Liver (tissue), 9 donors: ENCODE results near the gene ZNF205. TPM values are rescaled to one million over a fixed set of nuclear protein-coding genes. Genes with fewer than 3 reads are reported as not detected.

Experiments
- DNase-seq: peaks from one replicate; pipeline ENCODE4 v3.0.0-alpha.2; 2017; ENCODE audit warnings: low spot score
- H3K27ac ChIP-seq, 2 donors: one replicate each; pipeline ENCODE4 v1.7.0; 2013; ENCODE audit warnings: inconsistent platforms in 2 of 2, low read length in 2 of 2, control low read depth in 1 of 2, low read depth in 1 of 2, mild to moderate bottlenecking in 1 of 2
- H3K27me3 ChIP-seq, 4 donors: one replicate each; pipeline versions ENCODE4 v1.6.1 to v1.7.0; 2013; ENCODE audit warnings: low read length in 3 of 4, inconsistent platforms in 1 of 4, mild to moderate bottlenecking in 1 of 4, moderate library complexity in 1 of 4; ENCODE audit not compliant: control insufficient read depth in 4 of 4, insufficient read depth in 4 of 4
- H3K36me3 ChIP-seq, 4 donors: one replicate each; pipeline versions ENCODE4 v1.6.1 to v1.7.0; 2013; ENCODE audit warnings: low read length in 3 of 4, mild to moderate bottlenecking in 3 of 4, low read depth in 1 of 4, moderate library complexity in 1 of 4; ENCODE audit not compliant: control insufficient read depth in 4 of 4, insufficient read depth in 3 of 4
- H3K4me1 ChIP-seq, 4 donors: one replicate each; pipeline versions ENCODE4 v1.6.1 to v1.7.0; 2013; ENCODE audit warnings: low read length in 3 of 4, mild to moderate bottlenecking in 3 of 4, moderate library complexity in 1 of 4; ENCODE audit not compliant: control insufficient read depth in 4 of 4, insufficient read depth in 4 of 4
- H3K4me3 ChIP-seq, 3 donors: one replicate each; pipeline versions ENCODE4 v1.6.1 to v1.7.0; 2013; ENCODE audit warnings: low read length in 3 of 3, control low read depth in 1 of 3, low read depth in 1 of 3, mild to moderate bottlenecking in 1 of 3
- H3K9ac ChIP-seq, 2 donors: one replicate each; pipeline ENCODE4 v1.7.0; 2013; ENCODE audit warnings: low read length in 2 of 2, mild to moderate bottlenecking in 2 of 2, moderate library complexity in 2 of 2, control low read depth in 1 of 2, low read depth in 1 of 2
- H3K9me3 ChIP-seq, 4 donors: one replicate each; pipeline versions ENCODE4 v1.6.1 to v1.7.0; 2013; ENCODE audit warnings: low read length in 3 of 4; ENCODE audit not compliant: control insufficient read depth in 4 of 4
- ATF3 ChIP-seq: IDR thresholded peaks from 2 replicates; pipeline ENCODE4 v1.6.1; 2016; ENCODE audit warnings: antibody characterized with exemption
- CTCF ChIP-seq: fragments of 150-350 bp; IDR thresholded peaks from 2 replicates; pipeline ENCODE4 v1.5.1; 2017; ENCODE audit warnings: improper control_type of control experiment, low read depth, low read length; ENCODE audit not compliant: missing input control
- EGR1 ChIP-seq, 2 donors: IDR thresholded peaks; 2 replicates each; pipeline ENCODE4 v1.6.1; 2016 to 2018; ENCODE audit warnings: antibody characterized with exemption in 2 of 2, low read depth in 2 of 2
- FOXA1 ChIP-seq: IDR thresholded peaks from 2 replicates; pipeline ENCODE4 v1.6.1; 2016; ENCODE audit warnings: antibody characterized with exemption
- FOXA2 ChIP-seq: IDR thresholded peaks from 2 replicates; pipeline ENCODE4 v1.6.1; 2016; ENCODE audit warnings: antibody characterized with exemption
- GABPA ChIP-seq, 2 donors: IDR thresholded peaks in 1 of 2; conservative IDR thresholded peaks in 1 of 2; 2 replicates each; pipeline ENCODE4 v1.6.1; 2016; ENCODE audit warnings: antibody characterized with exemption in 2 of 2, mild to moderate bottlenecking in 1 of 2, moderate library complexity in 1 of 2
- HNF4A ChIP-seq, 2 donors: conservative IDR thresholded peaks; 2 replicates each; pipeline ENCODE4 v1.6.1; 2016; ENCODE audit warnings: antibody characterized with exemption in 2 of 2, mild to moderate bottlenecking in 2 of 2
- HNF4G ChIP-seq: IDR thresholded peaks from 2 replicates; pipeline ENCODE4 v1.6.1; 2016; ENCODE audit warnings: antibody characterized with exemption
- JUND ChIP-seq, 2 donors: IDR thresholded peaks; 2 replicates each; pipeline ENCODE4 v1.6.1; 2016; ENCODE audit warnings: antibody characterized with exemption in 2 of 2
- MAX ChIP-seq: IDR thresholded peaks from 2 replicates; pipeline ENCODE4 v1.6.1; 2016; ENCODE audit warnings: antibody characterized with exemption
- NR2F2 ChIP-seq: IDR thresholded peaks from 2 replicates; pipeline ENCODE4 v1.6.1; 2016; ENCODE audit warnings: antibody characterized with exemption
- RAD21 ChIP-seq, 2 donors: IDR thresholded peaks; 2 replicates each; pipeline ENCODE4 v1.6.1; 2016; ENCODE audit warnings: antibody characterized with exemption in 2 of 2, mild to moderate bottlenecking in 2 of 2
- RXRA ChIP-seq, 2 donors: IDR thresholded peaks; 2 replicates each; pipeline ENCODE4 v1.6.1; 2017 to 2018; ENCODE audit warnings: antibody characterized with exemption in 2 of 2, mild to moderate bottlenecking in 1 of 2
- SP1 ChIP-seq: IDR thresholded peaks from 2 replicates; pipeline ENCODE4 v1.6.1; 2018; ENCODE audit warnings: antibody characterized with exemption, mild to moderate bottlenecking
- TAF1 ChIP-seq: conservative IDR thresholded peaks from 2 replicates; pipeline ENCODE4 v1.6.1; 2016; ENCODE audit warnings: antibody characterized with exemption, mild to moderate bottlenecking
- YY1 ChIP-seq: IDR thresholded peaks from 2 replicates; pipeline ENCODE4 v1.6.1; 2016; ENCODE audit warnings: antibody characterized with exemption, mild to moderate bottlenecking
- WGBS: extraction: QIAGEN DNeasy Blood & Tissue Kit; methylation state at CpG from one replicate; pipeline ENCODE4 v1.1.7; 2013; 5-methylcytosine and 5-hydroxymethylcytosine counted together
- polyA plus RNA-seq, 2 donors: library from polyadenylated mRNA; stranded (reverse) in 1 of 2; unstranded in 1 of 2; fragments of 200-250 nt in 1 of 2; fragments of >200 nt in 1 of 2; fragmentation: Nextera tagmentation in 1 of 2; extraction: Ambion mirVana in 1 of 2; gene quantifications; one replicate each; pipeline versions ENCODE4 v1.2.1 to v1.2.3, GENCODE V29; 2013 to 2015
- total RNA-seq, 2 donors: library from RNA; depleted of rRNA; stranded (reverse); fragments of >200 nt; gene quantifications; one replicate each; pipeline ENCODE4 v1.2.3, GENCODE V29; 2014
- TF ChIP-seq, protein P1 (sequence below): IDR thresholded peaks from 2 replicates; pipeline ENCODE4 v1.6.1; 2016; ENCODE audit warnings: antibody characterized with exemption
- TF ChIP-seq, protein P2 (sequence below): IDR thresholded peaks from 2 replicates; pipeline ENCODE4 v1.6.1; 2016; ENCODE audit warnings: antibody characterized with exemption, mild to moderate bottlenecking
- donor health status: healthy.
- donor health status: healthy.
- donor health status: healthy.
- donor health status: healthy.
- donor health status: healthy.

The ZNF205 gene
- total and polyA plus RNA-seq, 4 donors = 2.0 to 6.9 (median 5.0) TPM

DNA sequence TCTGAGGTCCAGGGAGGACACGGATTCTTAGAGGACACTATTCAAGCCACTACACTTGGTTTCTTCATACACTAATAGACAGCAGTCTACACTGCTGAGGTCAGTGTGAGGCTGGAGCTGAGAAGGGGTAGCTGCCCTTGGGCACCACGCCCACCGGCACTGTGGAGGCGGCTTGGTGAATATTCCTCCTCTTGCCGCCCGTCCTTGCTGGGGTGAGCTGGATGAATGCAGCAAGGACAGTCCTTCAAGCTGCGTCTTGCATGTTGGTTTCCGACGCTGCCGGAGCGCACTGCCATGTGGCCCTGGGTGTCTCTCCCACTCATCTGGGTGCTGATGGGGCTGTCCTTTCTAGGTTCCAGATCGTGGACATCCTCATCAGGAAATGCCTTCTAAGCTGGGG, 2.6 kb downstream of the ZNF205 start:
- Histone ChIP-seq H3K36me3 (peaks cover 0 to 26% (median 3%) of the 10 kb centered on the region in 4 donors), H3K4me3 (no peak overlapping the region), H3K27ac (no peak overlapping the region), H3K4me1 (peaks cover 0 to 26% (median 18%) of the 10 kb centered on the region in 4 donors), H3K9me3 (no peaks in the 10 kb centered on the region), H3K9ac (no peak overlapping the region), H3K27me3 (no peaks in the 10 kb centered on the region)
- TF ChIP-seq FOXA2 (no peak), NR2F2 (no peak), MAX (no peak), RXRA (IDR thresholded peaks at IDR 0.05) (no peak), HNF4A (conservative IDR thresholded peaks at IDR 0.05) (no peak), RAD21 (IDR thresholded peaks at IDR 0.05) (no peak), EGR1 (IDR thresholded peaks at IDR 0.05; ENCODE audit: low read depth in 2 of 2) (no peak), CTCF (no peak), HNF4G (no peak), SP1 (no peak), FOXA1 (no peak), JUND (IDR thresholded peaks at IDR 0.05) (no peak), TAF1 (no peak), GABPA (IDR thresholded peaks at IDR 0.05 in 1 of 2, conservative IDR thresholded peaks at IDR 0.05 in 1 of 2) (no peak)
- TF ChIP-seq, protein P1, sequence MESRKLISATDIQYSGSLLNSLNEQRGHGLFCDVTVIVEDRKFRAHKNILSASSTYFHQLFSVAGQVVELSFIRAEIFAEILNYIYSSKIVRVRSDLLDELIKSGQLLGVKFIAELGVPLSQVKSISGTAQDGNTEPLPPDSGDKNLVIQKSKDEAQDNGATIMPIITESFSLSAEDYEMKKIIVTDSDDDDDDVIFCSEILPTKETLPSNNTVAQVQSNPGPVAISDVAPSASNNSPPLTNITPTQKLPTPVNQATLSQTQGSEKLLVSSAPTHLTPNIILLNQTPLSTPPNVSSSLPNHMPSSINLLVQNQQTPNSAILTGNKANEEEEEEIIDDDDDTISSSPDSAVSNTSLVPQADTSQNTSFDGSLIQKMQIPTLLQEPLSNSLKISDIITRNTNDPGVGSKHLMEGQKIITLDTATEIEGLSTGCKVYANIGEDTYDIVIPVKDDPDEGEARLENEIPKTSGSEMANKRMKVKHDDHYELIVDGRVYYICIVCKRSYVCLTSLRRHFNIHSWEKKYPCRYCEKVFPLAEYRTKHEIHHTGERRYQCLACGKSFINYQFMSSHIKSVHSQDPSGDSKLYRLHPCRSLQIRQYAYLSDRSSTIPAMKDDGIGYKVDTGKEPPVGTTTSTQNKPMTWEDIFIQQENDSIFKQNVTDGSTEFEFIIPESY = no peak
- TF ChIP-seq, protein P2, sequence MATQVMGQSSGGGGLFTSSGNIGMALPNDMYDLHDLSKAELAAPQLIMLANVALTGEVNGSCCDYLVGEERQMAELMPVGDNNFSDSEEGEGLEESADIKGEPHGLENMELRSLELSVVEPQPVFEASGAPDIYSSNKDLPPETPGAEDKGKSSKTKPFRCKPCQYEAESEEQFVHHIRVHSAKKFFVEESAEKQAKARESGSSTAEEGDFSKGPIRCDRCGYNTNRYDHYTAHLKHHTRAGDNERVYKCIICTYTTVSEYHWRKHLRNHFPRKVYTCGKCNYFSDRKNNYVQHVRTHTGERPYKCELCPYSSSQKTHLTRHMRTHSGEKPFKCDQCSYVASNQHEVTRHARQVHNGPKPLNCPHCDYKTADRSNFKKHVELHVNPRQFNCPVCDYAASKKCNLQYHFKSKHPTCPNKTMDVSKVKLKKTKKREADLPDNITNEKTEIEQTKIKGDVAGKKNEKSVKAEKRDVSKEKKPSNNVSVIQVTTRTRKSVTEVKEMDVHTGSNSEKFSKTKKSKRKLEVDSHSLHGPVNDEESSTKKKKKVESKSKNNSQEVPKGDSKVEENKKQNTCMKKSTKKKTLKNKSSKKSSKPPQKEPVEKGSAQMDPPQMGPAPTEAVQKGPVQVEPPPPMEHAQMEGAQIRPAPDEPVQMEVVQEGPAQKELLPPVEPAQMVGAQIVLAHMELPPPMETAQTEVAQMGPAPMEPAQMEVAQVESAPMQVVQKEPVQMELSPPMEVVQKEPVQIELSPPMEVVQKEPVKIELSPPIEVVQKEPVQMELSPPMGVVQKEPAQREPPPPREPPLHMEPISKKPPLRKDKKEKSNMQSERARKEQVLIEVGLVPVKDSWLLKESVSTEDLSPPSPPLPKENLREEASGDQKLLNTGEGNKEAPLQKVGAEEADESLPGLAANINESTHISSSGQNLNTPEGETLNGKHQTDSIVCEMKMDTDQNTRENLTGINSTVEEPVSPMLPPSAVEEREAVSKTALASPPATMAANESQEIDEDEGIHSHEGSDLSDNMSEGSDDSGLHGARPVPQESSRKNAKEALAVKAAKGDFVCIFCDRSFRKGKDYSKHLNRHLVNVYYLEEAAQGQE = no peak
- 94% methylated on average over 12 of the region's 12 CpGs for WGBS
- DNase-seq = no peak

- 86% methylated on average over 14 of the region's 14 CpGs for WGBS
- H3K4me3 ChIP-seq = no peak overlapping the region
- H3K27me3 ChIP-seq = no peaks in the 10 kb centered on the region
- no peak overlapping the region for H3K9ac ChIP-seq
- H3K27ac ChIP-seq = no peak overlapping the region
- no peaks in the 10 kb centered on the region for H3K9me3 ChIP-seq
- peaks cover 0 to 31% (median 3%) of the 10 kb centered on the region in 4 donors for H3K36me3 ChIP-seq
- DNase-seq = no peak
- peaks cover 0 to 26% (median 18%) of the 10 kb centered on the region in 4 donors for H3K4me1 ChIP-seq
- TF ChIP-seq ATF3 = no peak
- no peak for TF ChIP-seq HNF4G
- no peak for TF ChIP-seq RAD21 (IDR thresholded peaks at IDR 0.05)
- no peak for TF ChIP-seq JUND (IDR thresholded peaks at IDR 0.05)
- TF ChIP-seq, protein P2 = no peak
- TF ChIP-seq YY1 = no peak
- TF ChIP-seq, protein P1 = no peak
- TF ChIP-seq SP1 = no peak
- no peak for TF ChIP-seq FOXA2
- TF ChIP-seq GABPA (IDR thresholded peaks at IDR 0.05 in 1 of 2, conservative IDR thresholded peaks at IDR 0.05 in 1 of 2) = no peak
- TF ChIP-seq TAF1 = no peak
Observed at GRCh38 chr16:3115561-3115960, 3.2 kb downstream of the ZNF205 start.
